Spleen (tissue), 7 donors: ENCODE results near the gene RGN.

Source experiments
- CTCF ChIP-seq, 11 experiments: fragments of 200-600 bp in 7 of 11; fragments of 450-650 bp in 4 of 11; sonication (generic) in 4 of 11; IDR thresholded peaks in 8 of 11; conservative IDR thresholded peaks in 3 of 11; 1 replicate in 7 of 11; 2 replicates in 4 of 11; pipeline versions ENCODE4 v1.4.0 to v1.8.0; 2016 to 2021; ENCODE audit warnings: antibody characterized with exemption in 11 of 11, inconsistent platforms in 4 of 11, mild to moderate bottlenecking in 1 of 11
- POLR2A ChIP-seq, 3 donors: fragments of 450-650 bp; IDR thresholded peaks; one replicate each; pipeline ENCODE4 v1.5.1; 2017; ENCODE audit warnings: antibody characterized with exemption in 3 of 3, mild to moderate bottlenecking in 1 of 3
- POLR2AphosphoS5 ChIP-seq, 3 donors: sonication (generic); formaldehyde crosslinking; IDR thresholded peaks; one replicate each; pipeline ENCODE4 v1.5.1; 2017; ENCODE audit warnings: antibody characterized with exemption in 3 of 3
- donor health status: DM: no; HTN: no; CAD: no; lungs with moderate emphysema.
- donor health status: DM: no; HTN: no; CAD: no.
- donor health status: DM: no; HTN: no; CAD: no.

DNA sequence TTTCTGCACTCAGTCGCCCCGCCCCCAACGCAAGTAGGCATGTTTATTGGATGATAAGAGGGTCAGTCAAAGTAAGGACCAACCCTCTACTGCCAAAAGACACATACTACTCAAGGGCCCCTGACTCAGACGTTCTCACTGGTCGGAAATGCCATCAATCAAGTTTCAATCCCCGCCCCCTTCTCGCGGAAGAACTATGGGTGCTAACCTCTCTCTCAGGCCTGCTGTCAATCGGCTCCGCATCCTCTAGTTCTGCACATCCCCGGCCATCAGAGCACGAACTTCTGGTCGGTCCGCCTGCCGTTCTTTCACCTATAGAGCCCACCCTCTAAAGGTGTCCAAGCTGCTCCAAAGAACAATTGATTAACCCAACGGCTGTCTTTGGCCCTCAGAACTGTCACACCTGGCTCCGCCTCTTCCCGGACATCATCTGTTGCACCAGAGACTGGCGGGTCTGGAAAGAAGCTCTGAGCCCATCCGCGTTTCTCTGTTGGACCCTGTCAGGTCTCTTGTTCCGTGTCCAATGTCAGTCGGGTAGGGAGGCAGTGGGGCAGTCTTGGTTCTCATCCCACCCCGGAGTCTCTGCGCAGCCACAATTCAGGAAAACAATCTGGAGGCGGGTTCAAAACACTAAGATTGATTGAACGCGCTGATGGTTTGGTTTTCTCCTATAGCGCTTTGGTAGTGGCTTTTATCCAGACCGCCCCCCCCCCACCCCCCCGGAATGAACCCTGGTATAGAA, 51.1 kb downstream of the RGN start:
- TF ChIP-seq CTCF (IDR thresholded peaks at IDR 0.05 in 8 of 11, conservative IDR thresholded peaks at IDR 0.05 in 3 of 11): no peak
- no peak for TF ChIP-seq POLR2A (IDR thresholded peaks at IDR 0.05)
- peak in 2 of 3 donors; percentile 74 to 76 for TF ChIP-seq POLR2AphosphoS5 (IDR thresholded peaks at IDR 0.05)
